WERI-Rb-1 (cell line): ENCODE results near the gene NXPE4.
"Not testable (repeated sequence)": the region's sequence is repeated elsewhere in the genome, so short reads cannot be mapped to it uniquely, and the experiment has no call there.

ENCODE experiments used
- DNase-seq: peaks from one replicate; pipeline ENCODE4 v3.0.0-alpha.2; 2020
- H3K27ac ChIP-seq: fragments of 250-450 bp; sonication (Bioruptor Pico); 2 replicates; pipeline ENCODE4 v1.5.1; 2020; ENCODE audit warnings: mild to moderate bottlenecking, moderate library complexity
- H3K27me3 ChIP-seq: fragments of 250-450 bp; sonication (Bioruptor Pico); 2 replicates; pipeline ENCODE4 v1.5.1; 2021; ENCODE audit warnings: mild to moderate bottlenecking, low read depth, moderate library complexity; ENCODE audit not compliant: insufficient read depth, severe bottlenecking
- H3K36me3 ChIP-seq: fragments of 250-450 bp; sonication (Bioruptor Pico); 2 replicates; pipeline ENCODE4 v1.5.1; 2020; ENCODE audit warnings: mild to moderate bottlenecking, moderate library complexity
- H3K4me3 ChIP-seq: 2 replicates; pipeline ENCODE4 v1.5.1; 2011; ENCODE audit warnings: low read depth, mild to moderate bottlenecking, control low read depth, low read length
- H3K9me3 ChIP-seq: fragments of 250-450 bp; sonication (Bioruptor Pico); 2 replicates; pipeline ENCODE4 v1.5.1; 2021; ENCODE audit warnings: mild to moderate bottlenecking, moderate library complexity; ENCODE audit not compliant: severe bottlenecking
- TF ChIP-seq, protein P1 (sequence below): IDR thresholded peaks from 2 replicates; pipeline ENCODE4 v1.5.1; 2011; ENCODE audit warnings: low read depth, mild to moderate bottlenecking, control low read depth, inconsistent platforms, low read length

NXPE4 gene

DNA sequence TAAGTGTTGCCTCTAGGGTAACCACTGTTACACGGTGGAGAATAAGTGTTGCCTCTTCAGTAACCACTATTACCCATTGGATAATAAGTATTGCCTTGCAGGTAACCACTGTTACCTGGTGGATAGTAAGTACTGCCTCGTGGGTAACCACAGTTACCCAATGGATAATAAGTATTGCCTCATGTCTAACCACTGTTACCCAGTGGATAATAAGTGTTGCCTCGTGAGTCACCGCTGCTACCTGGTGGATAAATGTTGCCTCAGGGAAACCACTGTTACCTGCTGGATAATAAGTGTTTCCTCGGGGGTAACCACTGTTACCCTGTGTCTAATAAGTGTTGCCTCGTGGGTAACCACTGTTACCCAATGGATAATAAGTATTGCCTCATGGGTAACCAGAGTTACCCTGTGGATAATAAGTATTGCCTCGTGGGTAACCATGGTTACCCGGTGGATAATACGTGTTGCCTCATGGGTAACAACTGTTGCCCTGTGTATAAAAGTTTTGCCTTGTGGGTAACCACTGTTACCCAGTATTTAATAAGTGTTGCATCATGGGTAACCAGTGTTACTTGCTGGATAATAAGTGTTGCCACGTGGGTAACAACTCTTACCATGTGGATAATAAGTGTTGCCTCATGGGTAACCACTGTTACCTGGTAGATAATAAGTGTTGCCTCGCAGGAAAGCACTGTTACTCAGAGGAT is 12.3 kb upstream of the NXPE4 start:
- no peaks in the 10 kb centered on the region for H3K36me3 ChIP-seq
- H3K9me3 ChIP-seq: peaks cover 33% of the 10 kb centered on the region
- TF ChIP-seq, protein P1, sequence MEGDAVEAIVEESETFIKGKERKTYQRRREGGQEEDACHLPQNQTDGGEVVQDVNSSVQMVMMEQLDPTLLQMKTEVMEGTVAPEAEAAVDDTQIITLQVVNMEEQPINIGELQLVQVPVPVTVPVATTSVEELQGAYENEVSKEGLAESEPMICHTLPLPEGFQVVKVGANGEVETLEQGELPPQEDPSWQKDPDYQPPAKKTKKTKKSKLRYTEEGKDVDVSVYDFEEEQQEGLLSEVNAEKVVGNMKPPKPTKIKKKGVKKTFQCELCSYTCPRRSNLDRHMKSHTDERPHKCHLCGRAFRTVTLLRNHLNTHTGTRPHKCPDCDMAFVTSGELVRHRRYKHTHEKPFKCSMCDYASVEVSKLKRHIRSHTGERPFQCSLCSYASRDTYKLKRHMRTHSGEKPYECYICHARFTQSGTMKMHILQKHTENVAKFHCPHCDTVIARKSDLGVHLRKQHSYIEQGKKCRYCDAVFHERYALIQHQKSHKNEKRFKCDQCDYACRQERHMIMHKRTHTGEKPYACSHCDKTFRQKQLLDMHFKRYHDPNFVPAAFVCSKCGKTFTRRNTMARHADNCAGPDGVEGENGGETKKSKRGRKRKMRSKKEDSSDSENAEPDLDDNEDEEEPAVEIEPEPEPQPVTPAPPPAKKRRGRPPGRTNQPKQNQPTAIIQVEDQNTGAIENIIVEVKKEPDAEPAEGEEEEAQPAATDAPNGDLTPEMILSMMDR: no peak
- no peaks in the 10 kb centered on the region for H3K27me3 ChIP-seq
- DNase-seq: no peak
- no peak overlapping the region for H3K4me3 ChIP-seq
- H3K27ac ChIP-seq: no peak overlapping the region

DNA sequence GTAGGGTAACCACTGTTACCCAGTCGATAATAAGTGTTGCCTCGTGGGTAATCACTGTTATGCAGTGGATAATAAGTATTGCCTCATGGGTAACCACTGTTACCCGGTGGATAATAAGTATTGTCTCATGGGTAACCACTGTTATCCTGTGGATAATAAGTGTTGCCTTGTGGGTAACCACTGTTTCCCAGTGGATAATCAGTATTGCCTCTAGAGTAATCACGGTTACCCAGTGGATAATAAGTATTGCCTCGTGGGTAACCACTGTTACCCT is 11.2 kb upstream of the NXPE4 start:
- H3K27me3 ChIP-seq, H3K27ac ChIP-seq, DNase-seq, H3K4me3 ChIP-seq, H3K36me3 ChIP-seq: not testable (repeated sequence)
- peaks cover 26% of the 10 kb centered on the region for H3K9me3 ChIP-seq

DNA sequence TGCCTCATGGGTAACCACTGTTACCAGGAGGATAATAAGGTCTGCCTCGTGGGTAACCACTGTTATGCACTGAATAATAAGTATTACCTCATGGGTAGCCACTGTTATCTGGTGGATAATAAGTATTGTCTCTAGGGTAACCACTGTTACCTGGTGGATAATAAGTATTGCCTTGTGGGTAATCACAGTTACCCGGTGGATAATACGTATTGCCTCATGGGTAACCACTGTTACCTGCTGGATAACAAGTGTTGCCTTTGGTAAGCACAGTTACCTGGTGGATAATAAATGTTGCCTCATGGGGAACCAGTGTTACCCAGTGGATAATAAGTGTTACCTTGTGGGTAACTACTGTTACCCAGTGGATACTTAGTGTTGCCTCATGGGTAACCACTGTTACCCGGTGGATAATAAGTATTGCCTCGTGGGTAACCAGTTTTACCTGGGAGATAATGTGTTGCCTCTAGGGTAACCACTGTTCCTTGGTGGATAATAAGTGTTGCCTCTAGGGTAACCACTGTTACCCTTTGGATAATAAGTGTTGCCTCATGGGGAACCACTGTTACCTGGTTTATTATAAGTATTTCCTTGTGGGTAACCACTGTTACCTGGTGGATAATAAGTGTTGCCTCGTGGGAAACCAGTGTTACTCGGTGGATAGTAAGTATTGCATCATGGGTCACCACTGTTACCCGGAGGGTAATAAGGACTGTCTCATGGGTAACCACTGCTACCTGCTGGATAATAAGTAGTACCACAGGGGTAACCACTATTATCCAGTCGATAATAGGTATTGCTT is 10.6 kb upstream of the NXPE4 start:
- no peaks in the 10 kb centered on the region for H3K36me3 ChIP-seq
- H3K27me3 ChIP-seq: no peaks in the 10 kb centered on the region
- peaks cover 26% of the 10 kb centered on the region for H3K9me3 ChIP-seq
- DNase-seq: no peak
- no peak overlapping the region for H3K4me3 ChIP-seq
- no peak overlapping the region for H3K27ac ChIP-seq
- TF ChIP-seq, protein P1: no peak

DNA sequence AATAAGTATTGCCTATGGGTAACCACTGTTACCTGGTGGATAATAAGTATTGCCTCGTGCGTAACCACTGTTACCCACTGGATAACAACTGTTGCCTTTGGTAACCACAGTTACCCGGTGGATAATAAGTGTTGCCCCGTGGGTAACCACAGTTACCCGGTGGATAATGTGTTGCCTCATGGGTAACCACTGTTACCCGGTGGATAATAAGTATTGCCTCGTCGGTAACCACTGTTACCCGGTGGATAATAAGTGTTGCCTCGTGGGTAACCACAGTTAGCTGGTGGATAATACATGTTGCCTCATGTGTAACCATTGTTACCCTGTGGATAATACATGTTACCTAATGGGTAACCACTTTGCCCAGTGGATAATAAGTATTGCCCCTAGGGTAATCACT is 9.8 kb upstream of the NXPE4 start:
- no peak overlapping the region for H3K27ac ChIP-seq
- H3K36me3 ChIP-seq: no peaks in the 10 kb centered on the region
- peaks cover 20% of the 10 kb centered on the region for H3K9me3 ChIP-seq
- no peak for DNase-seq
- TF ChIP-seq, protein P1: no peak
- no peak overlapping the region for H3K4me3 ChIP-seq
- no peaks in the 10 kb centered on the region for H3K27me3 ChIP-seq

DNA sequence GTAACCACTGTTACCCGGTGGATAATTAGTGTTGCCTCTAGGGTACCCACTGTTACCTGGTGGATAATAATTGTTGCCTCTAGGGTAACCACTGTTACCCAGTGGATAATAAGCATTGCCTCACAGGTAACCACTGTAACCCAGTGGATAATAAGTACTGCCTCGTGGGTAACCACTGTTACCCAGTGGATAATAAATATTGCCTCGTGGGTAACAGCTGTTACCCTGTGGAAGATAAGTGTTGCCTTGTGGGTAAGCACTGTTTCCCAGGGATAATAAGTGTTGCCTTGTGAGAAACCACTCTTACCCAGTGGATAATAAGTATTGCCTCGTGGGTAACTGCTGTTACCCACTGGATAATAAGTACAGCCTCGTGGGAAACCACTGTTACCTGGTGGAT is 9.3 kb upstream of the NXPE4 start:
- Histone ChIP-seq H3K27ac (no peak overlapping the region), H3K9me3 (peaks cover 17% of the 10 kb centered on the region), H3K27me3 (no peaks in the 10 kb centered on the region), H3K36me3 (no peaks in the 10 kb centered on the region), H3K4me3 (no peak overlapping the region)
- DNase-seq: no peak
- TF ChIP-seq, protein P1: no peak

DNA sequence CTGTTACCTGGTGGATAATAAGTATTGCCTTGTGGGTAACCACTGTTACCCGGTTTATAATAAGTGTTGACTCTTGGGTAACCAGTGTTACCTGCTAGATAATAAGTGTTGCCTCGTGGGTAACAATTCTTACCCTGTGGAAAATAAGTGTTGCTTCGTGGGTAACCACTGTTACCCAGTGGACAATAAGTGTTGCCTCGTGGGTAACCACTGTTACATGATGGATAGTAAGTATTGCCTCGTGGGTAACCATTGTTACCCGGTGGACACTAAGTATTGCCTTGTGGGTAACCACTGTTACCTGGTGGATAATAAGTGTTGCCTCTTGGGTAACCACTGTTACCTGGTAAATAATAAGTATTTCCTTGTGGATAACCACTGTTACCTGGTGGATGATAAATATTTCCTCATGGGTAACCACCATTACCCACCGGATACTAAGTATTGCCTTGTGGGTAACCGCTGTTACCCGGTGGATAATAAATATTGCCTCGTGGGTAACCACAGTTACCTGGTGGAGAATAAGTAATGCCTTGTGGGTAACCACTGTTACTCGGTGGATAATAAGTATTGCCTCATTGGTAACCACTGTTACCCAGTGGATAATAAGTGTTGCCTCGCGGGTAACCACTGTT is 8.7 kb upstream of the NXPE4 start:
- Histone ChIP-seq H3K9me3 (peaks cover 16% of the 10 kb centered on the region), H3K36me3 (no peaks in the 10 kb centered on the region), H3K4me3 (no peak overlapping the region), H3K27ac (no peak overlapping the region), H3K27me3 (no peaks in the 10 kb centered on the region)
- no peak for DNase-seq
- TF ChIP-seq, protein P1: no peak

DNA sequence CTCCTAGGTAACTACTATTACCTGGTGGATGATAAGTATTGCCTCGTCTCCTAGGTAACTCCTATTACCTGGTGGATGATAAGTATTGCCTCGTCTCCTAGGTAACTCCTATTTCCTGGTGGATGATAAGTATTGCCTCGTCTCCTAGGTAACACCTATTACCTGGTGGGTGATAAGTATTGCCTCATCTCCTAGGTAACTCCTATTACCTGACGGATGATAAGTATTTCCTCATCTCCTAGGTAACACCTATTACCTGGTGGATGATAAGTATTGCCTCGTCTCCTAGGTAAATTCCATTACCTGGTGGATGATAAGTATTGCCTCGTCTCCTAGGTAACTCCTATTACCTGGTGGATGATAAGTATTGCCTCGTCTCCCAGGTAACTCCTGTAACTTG is 7.6 kb upstream of the NXPE4 start:
- DNase-seq, H3K4me3 ChIP-seq, H3K27ac ChIP-seq, H3K36me3 ChIP-seq, H3K27me3 ChIP-seq: not testable (repeated sequence)
- H3K9me3 ChIP-seq: peaks cover 16% of the 10 kb centered on the region
